ENCODE results near the gene TMEM80. TPM values are rescaled to one million over a fixed set of nuclear protein-coding genes. Genes with fewer than 3 reads are reported as not detected.
"Not testable (repeated sequence)": the region's sequence is repeated elsewhere in the genome, so short reads cannot be mapped to it uniquely, and the experiment has no call there.

TMEM80 gene
- total RNA-seq, 1 donor from 2014 or later: 8.5 TPM

- DNase-seq (ENCODE audit: low read depth in 2 of 2): no peak
Measured at GRCh38 chr11:720642-721246, 25.1 kb downstream of the TMEM80 start.

GRCh38 chr11:721247-721740 is 25.7 kb downstream of the TMEM80 start:
- no peak for DNase-seq (ENCODE audit: low read depth in 2 of 2)

GRCh38 chr11:721741-722345 is 26.2 kb downstream of the TMEM80 start:
- DNase-seq (ENCODE audit: low read depth in 2 of 2): no peak

- DNase-seq (ENCODE audit: low read depth in 2 of 2): no peak
Measured at GRCh38 chr11:722346-722811, 26.8 kb downstream of the TMEM80 start.

GRCh38 chr11:723120-723883 is 27.7 kb downstream of the TMEM80 start:
- peak; percentile 67 to 78 for DNase-seq (ENCODE audit: low read depth in 2 of 2)

- DNase-seq (ENCODE audit: low read depth in 2 of 2): peak in 1 of 2 donors; percentile 57
Measured at GRCh38 chr11:724049-724777, 28.6 kb downstream of the TMEM80 start.

GRCh38 chr11:724778-725386 is 29.3 kb downstream of the TMEM80 start:
- no peak for DNase-seq (ENCODE audit: low read depth in 2 of 2)

GRCh38 chr11:725624-726202 is 30.1 kb downstream of the TMEM80 start:
- DNase-seq (ENCODE audit: low read depth in 2 of 2): no peak

- peak in 1 of 2 donors; percentile 79 for DNase-seq (ENCODE audit: low read depth in 2 of 2)
Measured at GRCh38 chr11:726278-727220, 30.9 kb downstream of the TMEM80 start.

GRCh38 chr11:727281-727701 is 31.7 kb downstream of the TMEM80 start:
- no peak for DNase-seq (ENCODE audit: low read depth in 2 of 2)

- DNase-seq (ENCODE audit: low read depth in 2 of 2): peak; percentile 50 to 72
Measured at GRCh38 chr11:727859-728748, 32.5 kb downstream of the TMEM80 start.

- DNase-seq (ENCODE audit: low read depth in 2 of 2): no peak
Measured at GRCh38 chr11:728901-729491, 33.4 kb downstream of the TMEM80 start.

- DNase-seq (ENCODE audit: low read depth in 2 of 2): no peak
Measured at GRCh38 chr11:729492-730074, 34.0 kb downstream of the TMEM80 start.

GRCh38 chr11:733072-733471 is 37.5 kb downstream of the TMEM80 start:
- DNase-seq (ENCODE audit: low read depth in 2 of 2): no peak

GRCh38 chr11:734541-734940 is 38.9 kb downstream of the TMEM80 start:
- DNase-seq (ENCODE audit: low read depth in 2 of 2): not testable (repeated sequence)

- DNase-seq (ENCODE audit: low read depth in 2 of 2): no peak
Measured at GRCh38 chr11:737366-737765, 41.8 kb downstream of the TMEM80 start.

- DNase-seq (ENCODE audit: low read depth in 2 of 2): not testable (repeated sequence)
Measured at GRCh38 chr11:737899-738298, 42.3 kb downstream of the TMEM80 start.

- DNase-seq (ENCODE audit: low read depth in 2 of 2): no peak
Measured at GRCh38 chr11:742156-742546, 46.5 kb downstream of the TMEM80 start.
